Gastroesophageal sphincter (tissue), 3 donors: ENCODE data around the gene C2CD2.

Experiments used
- CTCF ChIP-seq, 4 experiments: fragments of 200-600 bp in 2 of 4; fragments of 450-650 bp in 2 of 4; sonication (generic) in 1 of 4; IDR thresholded peaks; one replicate each; pipeline ENCODE4 v1.5.1; 2017 to 2019; ENCODE audit warnings: antibody characterized with exemption in 4 of 4, mild to moderate bottlenecking in 2 of 4, moderate library complexity in 2 of 4
- EP300 ChIP-seq: sonication (generic); formaldehyde crosslinking; IDR thresholded peaks from one replicate; pipeline ENCODE4 v1.6.1; 2017; ENCODE audit warnings: antibody characterized with exemption, mild to moderate bottlenecking
- POLR2A ChIP-seq, 2 donors: fragments of 450-650 bp; IDR thresholded peaks; one replicate each; pipeline ENCODE4 v1.6.1; 2017; ENCODE audit warnings: antibody characterized with exemption in 2 of 2, mild to moderate bottlenecking in 2 of 2, moderate library complexity in 1 of 2
- POLR2AphosphoS5 ChIP-seq: sonication (generic); formaldehyde crosslinking; IDR thresholded peaks from one replicate; pipeline ENCODE4 v1.6.1; 2017; ENCODE audit warnings: antibody characterized with exemption

GRCh38 chr21:41887667-41888066, 66.2 kb downstream of the C2CD2 start:
- TF ChIP-seq CTCF (IDR thresholded peaks at IDR 0.05) (no peak), POLR2AphosphoS5 (no peak), POLR2A (IDR thresholded peaks at IDR 0.05) (no peak), EP300 (no peak)
